ENCODE data around the gene CPT1A.
A peak's percentile ranks its signal among the peaks of the same experiment; 100 is the strongest.

Gene CPT1A

DNA sequence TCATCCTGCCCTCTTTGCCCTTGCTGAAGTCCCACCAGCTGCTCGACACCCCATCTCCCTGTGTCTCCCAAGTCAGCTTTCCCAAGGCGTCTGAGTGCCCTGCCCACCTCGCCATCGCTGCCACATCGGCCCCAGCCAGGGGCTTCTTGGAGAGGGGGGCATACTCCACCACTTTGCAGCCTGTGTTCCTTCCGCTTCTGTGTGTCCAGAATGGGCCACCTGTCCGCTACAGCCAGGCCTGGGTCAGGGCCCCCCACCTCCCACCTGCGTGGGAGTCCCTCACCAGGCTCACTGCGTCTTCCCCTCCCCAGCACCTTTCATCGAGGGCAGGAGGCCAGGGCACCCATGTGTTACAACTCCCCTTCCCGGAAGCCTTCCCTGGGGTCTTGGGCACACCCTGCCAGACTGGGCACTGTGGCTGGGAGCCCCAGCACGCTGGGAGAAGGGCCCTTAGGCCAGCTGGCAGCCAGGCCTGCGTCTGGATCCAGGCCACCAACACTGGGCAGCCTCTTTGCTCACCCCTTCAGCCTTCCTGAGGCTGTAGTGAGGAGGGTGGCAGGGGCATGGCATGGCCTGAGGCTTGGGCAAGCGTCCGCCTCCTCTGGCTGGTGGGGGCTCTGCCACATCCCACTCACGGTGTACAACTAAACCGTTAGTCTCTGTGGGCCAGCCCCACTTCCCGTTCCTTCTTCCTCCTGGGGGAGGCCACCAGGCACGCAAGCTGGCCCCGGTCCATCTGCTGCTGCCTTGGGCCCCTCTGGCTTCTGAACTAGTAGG lies 13.4 kb downstream of the CPT1A start:
- no peak for FAIRE-seq

GRCh38 chr11:68827733-68828132 lies 14.0 kb downstream of the CPT1A start:
- no peak for FAIRE-seq

DNA sequence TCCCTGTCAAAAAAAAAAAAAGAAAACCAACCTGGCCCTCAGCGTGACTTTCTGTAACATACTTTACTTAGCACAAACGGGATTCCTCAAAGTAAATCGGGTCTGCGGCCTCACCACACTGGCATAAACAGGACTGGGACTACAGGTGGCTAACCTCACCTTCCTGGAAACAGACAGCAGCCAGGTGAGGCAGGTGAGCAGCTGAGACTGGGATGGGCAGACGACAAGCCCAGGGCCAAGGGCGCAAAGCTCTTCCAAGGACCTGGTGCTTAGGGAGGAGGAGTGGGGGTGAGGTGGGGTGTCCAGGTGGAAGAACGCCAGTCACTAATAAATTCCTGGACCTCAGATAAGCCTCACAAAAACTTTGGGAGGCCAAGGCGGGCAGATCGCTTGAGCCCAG lies 15.0 kb downstream of the CPT1A start:
- no peak for FAIRE-seq

GRCh38 chr11:68825571-68825970 lies 16.1 kb downstream of the CPT1A start:
- FAIRE-seq, result no peak

GRCh38 chr11:68822546-68822945 lies 19.2 kb downstream of the CPT1A start:
- FAIRE-seq, result no peak

DNA sequence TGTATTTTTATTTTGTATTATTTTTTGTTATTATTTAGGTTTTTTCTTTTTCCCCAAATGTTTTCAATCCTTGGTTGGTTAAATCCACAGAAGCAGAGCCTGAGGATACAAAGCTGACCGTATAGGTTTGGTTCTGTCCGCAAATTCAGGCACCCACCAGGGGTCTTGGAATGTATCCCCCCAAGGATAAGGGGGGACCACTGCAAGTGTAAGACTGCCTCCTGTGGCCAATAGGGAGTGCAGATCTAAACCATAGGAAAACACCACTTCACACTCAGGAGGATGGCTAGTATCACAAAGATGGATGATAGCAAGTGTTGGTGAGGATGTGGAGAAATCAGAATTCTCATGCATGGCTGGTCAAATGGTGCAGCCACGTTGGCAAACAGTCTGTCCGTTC lies 20.0 kb downstream of the CPT1A start:
- FAIRE-seq, result no peak

- FAIRE-seq, result no peak
These were observed 22.4 kb downstream of the CPT1A start for GRCh38 chr11:68819362-68819761.

- no peak for FAIRE-seq
These were observed 23.5 kb downstream of the CPT1A start for GRCh38 chr11:68818181-68818580.

- no peak for FAIRE-seq
These were observed 24.2 kb downstream of the CPT1A start for GRCh38 chr11:68817554-68817953.

DNA sequence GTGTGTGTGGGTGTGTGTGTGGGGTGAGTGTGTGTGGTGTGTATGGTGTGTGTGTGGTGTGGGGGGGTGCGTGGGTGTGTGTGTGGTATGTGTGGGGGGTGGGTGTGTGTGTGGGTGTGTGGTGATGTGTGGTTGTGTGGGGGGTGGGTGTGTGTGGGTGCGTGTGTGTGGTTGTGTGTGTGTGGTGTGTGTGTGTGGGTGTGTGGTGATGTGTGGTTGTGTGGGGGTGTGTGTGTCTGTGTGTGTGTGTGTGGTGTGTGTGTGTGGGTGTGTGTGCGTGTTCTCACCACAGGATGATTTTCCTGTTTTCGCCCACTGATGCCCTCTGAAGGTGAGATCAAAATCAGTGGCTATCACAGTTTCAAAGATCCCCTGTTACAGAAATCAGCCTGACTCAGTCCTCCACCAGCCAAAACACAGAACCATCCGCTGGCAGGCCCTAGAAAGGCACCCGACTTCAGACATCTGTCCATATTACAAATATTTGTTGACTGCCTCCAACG lies 24.7 kb downstream of the CPT1A start:
- no peak for FAIRE-seq

DNA sequence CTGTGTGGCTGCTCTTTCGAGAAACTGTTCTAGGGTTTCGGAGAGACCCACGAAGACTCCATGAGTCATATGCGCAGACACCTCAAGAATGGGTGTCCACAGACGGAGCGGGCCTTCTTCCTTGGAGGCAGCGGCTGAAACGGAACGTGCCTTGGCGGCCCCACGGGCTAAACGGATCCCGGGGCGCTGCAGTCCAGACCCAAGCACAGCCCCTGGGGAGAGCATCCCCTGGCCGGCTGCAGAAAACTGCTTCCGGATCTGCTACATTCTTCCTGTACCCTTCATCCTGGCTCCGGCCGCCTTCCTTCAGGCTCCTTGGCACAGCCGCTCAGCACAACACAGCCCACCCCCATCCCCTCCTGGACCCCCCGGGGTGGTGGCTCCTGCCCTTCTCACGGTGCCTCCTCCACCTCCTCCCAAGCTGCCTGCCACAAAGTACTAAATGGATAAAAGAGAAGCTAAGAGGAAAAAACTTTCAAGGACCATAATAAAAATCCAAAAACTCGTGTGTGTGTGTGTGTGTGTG lies 25.4 kb downstream of the CPT1A start:
- FAIRE-seq, result no peak

- no peak for FAIRE-seq
These were observed 27.9 kb downstream of the CPT1A start for GRCh38 chr11:68813773-68814172.

DNA sequence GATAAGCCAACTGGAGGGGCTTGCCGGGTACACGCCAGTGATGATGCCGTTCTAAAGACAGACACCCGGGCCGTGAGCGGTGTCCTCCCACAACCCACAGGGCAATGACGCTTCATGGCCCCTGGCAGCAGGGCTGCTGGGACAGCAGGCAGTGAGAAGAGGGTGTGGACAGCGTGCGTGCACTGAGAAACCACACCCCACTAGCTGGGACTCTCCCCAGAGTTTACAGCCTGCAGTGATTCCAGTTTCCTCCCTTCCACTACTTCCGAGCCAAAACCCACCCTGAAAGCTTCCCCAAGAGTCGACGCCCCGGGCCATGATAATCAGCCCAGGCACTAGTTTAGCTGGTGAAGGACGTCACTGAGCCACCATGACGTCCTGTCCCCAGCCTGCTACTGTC lies 29.2 kb downstream of the CPT1A start:
- no peak for FAIRE-seq

DNA sequence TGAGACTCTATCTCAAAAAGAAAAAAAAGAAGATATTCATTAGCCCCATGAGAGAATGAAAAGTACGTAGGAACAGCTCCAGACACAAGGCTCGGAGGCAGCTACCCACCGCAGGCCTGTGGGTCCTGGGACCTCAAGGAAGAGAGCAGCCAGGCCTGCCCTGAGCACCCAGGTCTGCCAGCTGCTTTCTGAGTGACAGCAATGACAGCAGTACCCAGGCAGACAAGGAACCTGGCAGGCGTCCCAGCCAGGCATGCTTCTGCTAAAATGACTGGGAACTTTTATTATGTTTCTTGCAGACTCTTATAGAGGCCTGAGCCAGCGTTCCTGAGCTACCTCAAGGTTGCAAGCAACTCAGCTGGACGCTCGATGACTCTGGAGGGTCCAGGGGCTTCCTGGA lies 31.6 kb downstream of the CPT1A start:
- FAIRE-seq, result no peak

- FAIRE-seq, result no peak
These were observed 32.2 kb downstream of the CPT1A start for GRCh38 chr11:68809506-68809905.

- FAIRE-seq, result peak; percentile 23
These were observed 32.9 kb downstream of the CPT1A start for GRCh38 chr11:68808787-68809186.

DNA sequence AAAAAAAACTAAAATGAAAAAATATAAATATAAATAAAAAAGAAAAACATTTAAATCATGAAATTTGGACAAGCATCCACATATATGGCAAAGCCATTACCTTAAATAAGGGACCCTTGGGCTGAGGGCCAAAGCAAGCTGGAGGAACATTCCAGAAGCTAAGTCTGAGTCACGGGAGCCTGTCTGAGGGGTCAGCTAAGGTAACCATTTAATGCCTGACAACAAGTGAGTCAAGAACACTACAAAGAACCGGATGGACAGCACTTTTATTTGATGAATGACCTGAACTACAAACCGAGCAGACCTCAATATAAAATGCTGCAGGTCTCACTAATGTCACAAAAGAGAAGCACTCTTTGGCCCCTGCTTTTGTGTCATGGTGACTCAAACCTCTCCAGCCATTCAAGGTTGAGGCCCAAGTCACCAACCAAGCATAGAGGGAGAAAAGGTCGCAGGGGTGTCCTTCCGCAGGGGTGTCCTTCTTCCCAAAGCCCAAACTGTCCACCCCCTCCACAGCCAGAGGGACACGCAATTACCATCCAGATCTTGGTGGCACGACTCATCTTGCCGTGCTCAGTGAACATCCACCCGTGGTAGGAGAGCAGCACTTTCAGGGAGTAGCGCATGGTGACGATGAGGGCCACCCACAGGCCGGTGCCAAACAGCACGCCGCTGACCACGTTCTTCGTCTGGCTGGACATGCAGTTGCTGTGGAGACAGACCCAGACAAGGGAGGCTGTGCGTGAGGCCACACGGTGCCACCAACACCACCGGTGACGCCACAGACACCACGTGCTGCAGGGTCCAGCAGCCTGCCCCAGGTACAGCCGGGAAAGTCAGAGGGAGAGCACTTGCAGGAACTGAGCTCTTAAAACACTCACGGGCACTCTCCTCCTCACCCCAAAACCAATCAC lies 34.5 kb downstream of the CPT1A start:
- no peak for FAIRE-seq

GRCh38 chr11:68804786-68805185 lies 36.9 kb downstream of the CPT1A start:
- no peak for FAIRE-seq

DNA sequence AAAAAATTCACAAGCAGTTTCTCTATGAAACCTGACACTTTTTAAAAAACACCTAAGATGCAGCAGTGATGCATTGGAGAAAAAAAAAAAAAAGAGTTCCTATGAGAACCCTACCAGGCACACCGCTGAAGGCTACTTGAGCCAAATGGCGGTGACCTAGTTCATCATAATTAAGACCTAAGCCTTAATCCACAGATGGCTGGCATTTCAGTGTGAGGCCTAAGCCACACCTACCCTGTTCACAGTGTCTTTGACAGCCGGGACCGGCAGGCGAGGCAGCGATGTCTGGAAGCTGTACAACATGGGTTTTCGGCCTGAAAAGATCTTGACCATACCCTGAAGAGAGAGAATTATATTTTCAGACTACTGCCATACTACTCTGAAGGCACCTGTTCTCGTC lies 38.0 kb downstream of the CPT1A start:
- no peak for FAIRE-seq

GRCh38 chr11:68798221-68798813 lies 43.4 kb downstream of the CPT1A start:
- FAIRE-seq, result no peak

GRCh38 chr11:68796801-68797200 lies 44.9 kb downstream of the CPT1A start:
- no peak for FAIRE-seq

DNA sequence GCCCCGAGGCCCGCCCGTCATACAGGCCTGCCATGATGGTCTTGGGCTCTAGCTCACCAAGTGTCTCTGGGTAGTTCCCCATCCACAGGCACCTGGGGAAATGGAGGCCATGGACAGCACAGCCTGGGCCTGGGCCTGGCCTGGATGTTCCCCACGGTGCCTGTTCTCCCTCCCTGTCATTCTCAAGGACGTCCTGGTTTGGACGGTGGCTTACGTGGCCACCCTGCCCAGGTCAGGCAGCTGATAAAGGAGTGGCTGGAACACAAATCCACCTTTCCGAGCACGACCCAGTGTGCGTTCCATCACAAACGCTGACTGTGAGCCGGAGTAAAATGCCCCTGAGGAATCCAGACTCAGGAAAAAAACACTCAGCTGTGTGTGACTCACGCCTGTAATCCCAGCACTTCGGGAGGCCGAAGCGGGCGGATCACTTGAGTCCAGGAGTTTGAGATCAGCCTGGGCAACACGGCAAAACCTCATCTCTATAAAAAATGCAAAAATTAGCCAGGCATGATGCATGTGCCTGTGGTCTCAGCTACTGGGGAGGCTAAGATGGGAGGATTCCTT lies 49.2 kb downstream of the CPT1A start:
- no peak for FAIRE-seq

DNA sequence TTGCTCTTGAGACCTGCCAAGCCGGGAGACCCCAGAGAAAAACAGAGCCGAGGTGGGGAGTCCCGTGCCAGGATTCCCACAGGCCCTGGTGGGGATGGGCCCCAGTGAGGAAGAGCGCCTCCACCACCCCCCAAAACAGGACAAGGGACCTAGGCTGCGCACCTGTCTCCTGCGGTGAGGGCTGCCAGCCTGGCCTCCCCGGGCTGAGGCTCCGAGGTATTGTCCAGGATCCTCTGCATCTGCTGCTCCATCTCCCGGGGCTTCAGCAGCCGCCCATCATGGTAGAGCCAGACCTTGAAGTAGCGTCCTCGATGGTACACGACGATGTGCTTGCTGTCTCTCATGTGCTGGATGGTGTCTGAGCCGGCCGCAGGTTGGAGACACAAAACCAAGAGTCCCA lies 57.1 kb downstream of the CPT1A start:
- FAIRE-seq, result no peak

All from endometrium (tissue), 2 donors.